ENCODE data around the gene TRIM67.

Gene TRIM67

GRCh38 chr1:231159963-231160761, 1.7 kb upstream of the TRIM67 start:
- Mint-ChIP-seq H3K27ac (no peak overlapping the region), H3K9me3 (no peaks in the 10 kb centered on the region), H3K4me1 (no peaks in the 10 kb centered on the region), H3K4me3 (peak overlapping the region; percentile 49 to 73 (median 66)), H3K27me3 (ENCODE audit: low read depth) (peaks cover 91% of the 10 kb centered on the region), H3K36me3 (ENCODE audit: low read depth) (no peaks in the 10 kb centered on the region)
- TF ChIP-seq CTCF (IDR thresholded peaks at IDR 0.05; ENCODE audit: unreplicated experiment in 3 of 3): no peak

GRCh38 chr1:231160895-231161666, 777 bp upstream of the TRIM67 start:
- Mint-ChIP-seq H3K27me3 (ENCODE audit: low read depth) (peaks cover 92% of the 10 kb centered on the region), H3K4me3 (peak overlapping the region; percentile 73 to 80 (median 79)), H3K36me3 (ENCODE audit: low read depth) (no peaks in the 10 kb centered on the region), H3K9me3 (no peaks in the 10 kb centered on the region), H3K4me1 (no peaks in the 10 kb centered on the region), H3K27ac (no peak overlapping the region)
- no peak for TF ChIP-seq CTCF (IDR thresholded peaks at IDR 0.05; ENCODE audit: unreplicated experiment in 3 of 3)

GRCh38 chr1:231162297-231162969, 575 bp downstream of the TRIM67 start:
- peak overlapping the region; percentile 37 to 74 (median 64) for H3K4me3 Mint-ChIP-seq
- H3K27ac Mint-ChIP-seq: no peak overlapping the region
- H3K9me3 Mint-ChIP-seq: no peaks in the 10 kb centered on the region
- peaks cover 88% of the 10 kb centered on the region for H3K27me3 Mint-ChIP-seq (ENCODE audit: low read depth)
- H3K36me3 Mint-ChIP-seq (ENCODE audit: low read depth): no peaks in the 10 kb centered on the region
- no peak for TF ChIP-seq CTCF (IDR thresholded peaks at IDR 0.05; ENCODE audit: unreplicated experiment in 3 of 3)
- no peaks in the 10 kb centered on the region for H3K4me1 Mint-ChIP-seq

- Mint-ChIP-seq H3K27me3 (ENCODE audit: low read depth) (peaks cover 88% of the 10 kb centered on the region), H3K4me3 (peak overlapping the region; percentile 37 to 74 (median 53)), H3K27ac (no peak overlapping the region), H3K36me3 (ENCODE audit: low read depth) (no peaks in the 10 kb centered on the region), H3K9me3 (no peaks in the 10 kb centered on the region), H3K4me1 (no peaks in the 10 kb centered on the region)
- TF ChIP-seq CTCF (IDR thresholded peaks at IDR 0.05; ENCODE audit: unreplicated experiment in 3 of 3): no peak
Measured at GRCh38 chr1:231162970-231163829, 1.3 kb downstream of the TRIM67 start.

- H3K27me3 Mint-ChIP-seq (ENCODE audit: low read depth): peaks cover 86% of the 10 kb centered on the region
- H3K4me3 Mint-ChIP-seq: peak overlapping the region in 1 of 3 experiments; percentile 47
- H3K36me3 Mint-ChIP-seq (ENCODE audit: low read depth): no peaks in the 10 kb centered on the region
- no peak overlapping the region for H3K27ac Mint-ChIP-seq
- TF ChIP-seq CTCF (IDR thresholded peaks at IDR 0.05; ENCODE audit: unreplicated experiment in 3 of 3): no peak
- no peaks in the 10 kb centered on the region for H3K4me1 Mint-ChIP-seq
- no peaks in the 10 kb centered on the region for H3K9me3 Mint-ChIP-seq
Measured at GRCh38 chr1:231163830-231164427, 2.1 kb downstream of the TRIM67 start.
